Lower leg skin (tissue), 3 donors: ENCODE measurements around the gene DAB2IP.

ENCODE experiments used
- CTCF ChIP-seq, 3 donors: fragments of 450-650 bp; IDR thresholded peaks; one replicate each; pipeline ENCODE4 v1.5.1; 2016; ENCODE audit warnings: antibody characterized with exemption in 3 of 3, mild to moderate bottlenecking in 3 of 3, moderate library complexity in 2 of 3
- POLR2A ChIP-seq, 2 donors: fragments of 450-650 bp; IDR thresholded peaks; one replicate each; pipeline ENCODE4 v1.6.1; 2016 to 2017; ENCODE audit warnings: antibody characterized with exemption in 2 of 2, mild to moderate bottlenecking in 1 of 2, moderate library complexity in 1 of 2

- no peak for TF ChIP-seq CTCF (IDR thresholded peaks at IDR 0.05)
- TF ChIP-seq POLR2A (IDR thresholded peaks at IDR 0.05), result no peak
These were observed 81.5 kb downstream of the DAB2IP start for GRCh38 chr9:121732886-121733285.
